Mucosa of descending colon (tissue), 3 donors: ENCODE measurements around the gene IL15RA. TPM values are rescaled to one million over a fixed set of nuclear protein-coding genes. Genes with fewer than 3 reads are reported as not detected.

Experiments used
- ATAC-seq: fragments of 200-7000 bp; cut with Tn5 transposase; one replicate; pipeline ENCODE4 v1.9.1; 2020; ENCODE audit warnings: mild to moderate bottlenecking, moderate library complexity
- DNase-seq, 3 donors: peaks; one replicate each; pipeline ENCODE4 v3.0.0-alpha.2; 2020
- H3K36me3 ChIP-seq: fragments of 200-600 bp; one replicate; pipeline ENCODE4 v1.8.0; 2021; ENCODE audit warnings: low read depth, mild to moderate bottlenecking
- H3K4me1 ChIP-seq: fragments of 200-600 bp; one replicate; pipeline ENCODE4 v1.8.0; 2021; ENCODE audit warnings: low read depth, mild to moderate bottlenecking
- H3K4me3 ChIP-seq: fragments of 200-600 bp; one replicate; pipeline ENCODE4 v1.8.0; 2021; ENCODE audit warnings: mild to moderate bottlenecking
- H3K9me3 ChIP-seq: fragments of 200-600 bp; one replicate; pipeline ENCODE4 v1.8.0; 2021; ENCODE audit warnings: mild to moderate bottlenecking
- intact Hi-C, 2 donors: fragments of 100-400 bp; cut with DNase I in 1 of 2; cut with micrococcal nuclease in 1 of 2; formaldehyde crosslinking; loops; one replicate each; pipeline versions ENCODE4 v1.11.0 to v1.11.1; 2022; cut with DNase I, micrococcal nuclease
- total RNA-seq, 3 donors: library from RNA; stranded (reverse); fragmentation: NEBNext Ultra II Directional in 2 of 3; extraction: Animal tissue kit (Norgen Biotek cat#: 25700) in 2 of 3; gene quantifications; one replicate each; pipeline versions ENCODE4 v1.2.1 to v1.2.4, GENCODE V29; 2021 to 2023
- TF ChIP-seq, protein P1 (sequence below): fragments of 200-600 bp; IDR thresholded peaks from one replicate; pipeline ENCODE4 v1.8.0; 2022; ENCODE audit warnings: antibody characterized with exemption, mild to moderate bottlenecking
- donor health status: DM: no; HTN: no; CAD: no; lungs with moderate emphysema.
- donor health status: DM: no; HTN: no; CAD: no.
- donor health status: DM: no; HTN: yes; CAD: no.

IL15RA gene
- total RNA-seq, 3 donors from 2014 or later = 19.4 to 26.6 (median 20.6) TPM

DNA sequence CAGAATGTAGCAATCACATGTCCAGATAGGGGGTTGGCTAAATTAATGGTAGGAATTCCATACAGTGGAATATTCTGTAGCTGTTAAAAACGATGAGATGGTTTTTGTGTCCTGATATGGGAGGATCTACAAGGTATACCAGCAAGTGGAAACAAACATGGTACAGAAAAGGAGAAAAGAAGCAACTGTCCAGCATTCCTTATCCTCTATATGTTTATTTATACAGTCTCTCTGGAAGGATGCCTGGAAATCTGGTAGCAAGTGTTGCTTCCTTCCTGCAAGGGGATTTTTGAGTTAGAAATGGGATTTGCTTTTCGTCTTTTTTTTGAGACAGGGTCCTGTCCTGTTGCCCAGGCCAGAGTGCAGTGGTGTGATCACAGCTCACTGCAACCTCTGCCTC lies 19.3 kb downstream of the IL15RA start:
- Histone ChIP-seq H3K36me3 (no peaks in the 10 kb centered on the region), H3K4me1 (no peaks in the 10 kb centered on the region), H3K4me3 (no peak overlapping the region), H3K9me3 (no peaks in the 10 kb centered on the region)
- TF ChIP-seq, protein P1, sequence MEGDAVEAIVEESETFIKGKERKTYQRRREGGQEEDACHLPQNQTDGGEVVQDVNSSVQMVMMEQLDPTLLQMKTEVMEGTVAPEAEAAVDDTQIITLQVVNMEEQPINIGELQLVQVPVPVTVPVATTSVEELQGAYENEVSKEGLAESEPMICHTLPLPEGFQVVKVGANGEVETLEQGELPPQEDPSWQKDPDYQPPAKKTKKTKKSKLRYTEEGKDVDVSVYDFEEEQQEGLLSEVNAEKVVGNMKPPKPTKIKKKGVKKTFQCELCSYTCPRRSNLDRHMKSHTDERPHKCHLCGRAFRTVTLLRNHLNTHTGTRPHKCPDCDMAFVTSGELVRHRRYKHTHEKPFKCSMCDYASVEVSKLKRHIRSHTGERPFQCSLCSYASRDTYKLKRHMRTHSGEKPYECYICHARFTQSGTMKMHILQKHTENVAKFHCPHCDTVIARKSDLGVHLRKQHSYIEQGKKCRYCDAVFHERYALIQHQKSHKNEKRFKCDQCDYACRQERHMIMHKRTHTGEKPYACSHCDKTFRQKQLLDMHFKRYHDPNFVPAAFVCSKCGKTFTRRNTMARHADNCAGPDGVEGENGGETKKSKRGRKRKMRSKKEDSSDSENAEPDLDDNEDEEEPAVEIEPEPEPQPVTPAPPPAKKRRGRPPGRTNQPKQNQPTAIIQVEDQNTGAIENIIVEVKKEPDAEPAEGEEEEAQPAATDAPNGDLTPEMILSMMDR = no peak
- no peak for DNase-seq
- no peak for ATAC-seq
- intact Hi-C loops = no loop called here

- no peak for DNase-seq
- intact Hi-C loops = no loop called here
These were observed 21.0 kb downstream of the IL15RA start for GRCh38 chr10:5956146-5956936.

GRCh38 chr10:5953676-5954075 lies 23.7 kb downstream of the IL15RA start:
- H3K4me3 ChIP-seq = no peak overlapping the region
- TF ChIP-seq, protein P1 = no peak
- intact Hi-C loops = no loop called here
- no peaks in the 10 kb centered on the region for H3K4me1 ChIP-seq
- no peaks in the 10 kb centered on the region for H3K36me3 ChIP-seq
- DNase-seq (no peak), ATAC-seq (no peak)
- H3K9me3 ChIP-seq = no peaks in the 10 kb centered on the region

More at GRCh38 chr10:5956146-5956936, 21.0 kb downstream of the IL15RA start:
- Histone ChIP-seq H3K9me3 (no peaks in the 10 kb centered on the region), H3K36me3 (no peaks in the 10 kb centered on the region), H3K4me3 (no peak overlapping the region), H3K4me1 (no peaks in the 10 kb centered on the region)
- ATAC-seq = no peak
- TF ChIP-seq, protein P1 = no peak

DNA sequence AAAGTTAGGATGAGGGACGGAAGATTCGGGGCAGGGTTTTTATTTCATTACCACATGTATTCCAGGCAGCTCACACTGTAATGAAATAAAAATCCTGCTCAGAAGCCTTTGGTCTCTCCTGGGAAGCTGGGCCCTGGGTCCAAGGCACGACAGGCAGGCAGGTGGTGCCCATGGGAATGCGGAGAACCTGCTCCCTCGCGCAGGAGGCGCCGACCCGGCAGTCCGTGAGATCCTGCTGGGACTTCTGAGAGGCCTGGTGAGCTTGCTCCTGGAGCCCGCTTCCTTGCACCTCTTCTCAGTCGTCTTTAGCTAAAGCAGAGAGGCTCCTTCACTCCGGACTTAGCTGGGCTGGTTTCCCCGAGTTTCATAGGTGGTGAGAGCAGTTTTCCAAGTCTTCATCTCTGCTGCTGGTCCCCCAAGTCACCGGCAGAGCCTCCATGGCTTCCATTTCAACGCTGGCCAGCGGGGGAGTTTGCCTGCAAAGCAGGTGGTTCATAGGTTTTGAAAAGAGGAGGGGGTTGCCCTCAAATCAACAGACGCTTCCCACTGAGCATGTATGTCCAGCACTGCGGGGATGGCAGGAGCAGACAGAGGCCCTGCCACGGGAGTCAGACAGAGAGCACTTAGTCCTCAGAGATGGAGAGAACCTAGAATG lies 24.5 kb downstream of the IL15RA start:
- TF ChIP-seq, protein P1 = no peak
- Histone ChIP-seq H3K4me3 (no peak overlapping the region), H3K9me3 (no peaks in the 10 kb centered on the region), H3K4me1 (no peaks in the 10 kb centered on the region), H3K36me3 (no peaks in the 10 kb centered on the region)
- intact Hi-C loops = no loop called here
- DNase-seq (no peak), ATAC-seq (no peak)

DNA sequence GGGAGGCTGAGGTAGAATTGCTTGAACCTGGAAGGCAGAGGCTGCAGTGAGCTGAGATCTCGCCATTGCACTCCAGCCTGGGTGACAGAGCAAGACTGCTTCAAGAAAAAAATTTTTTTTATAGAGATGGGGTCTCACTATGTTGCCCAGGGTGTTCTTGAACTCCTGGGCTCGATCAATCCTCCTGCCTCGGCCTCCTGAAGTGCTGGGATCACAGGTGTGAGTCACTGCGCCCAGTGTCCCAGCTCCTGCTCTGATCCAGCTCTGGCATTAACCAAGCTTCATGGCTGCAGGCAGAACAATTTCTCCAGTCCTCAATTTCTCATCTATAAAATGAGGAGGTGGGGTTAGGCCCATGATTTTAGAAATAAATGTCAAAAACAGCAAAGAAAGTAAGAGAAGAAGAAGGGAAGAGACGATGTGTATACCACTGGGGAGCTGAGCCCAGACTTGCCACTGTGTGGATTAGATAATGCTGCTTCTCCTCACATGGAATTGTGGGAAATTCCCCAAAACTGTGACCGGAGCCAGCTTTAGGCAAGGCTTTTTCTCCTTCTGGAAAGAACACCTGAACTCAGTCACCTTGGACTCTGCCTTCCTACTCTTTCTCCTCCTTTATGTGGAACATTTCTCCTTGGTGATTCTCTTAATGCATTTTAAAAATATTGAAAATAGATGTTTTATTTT lies 25.5 kb downstream of the IL15RA start:
- intact Hi-C loops = no loop called here
- TF ChIP-seq, protein P1 = no peak
- ATAC-seq (no peak), DNase-seq (no peak)
- Histone ChIP-seq H3K4me1 (no peaks in the 10 kb centered on the region), H3K36me3 (no peaks in the 10 kb centered on the region), H3K9me3 (no peaks in the 10 kb centered on the region), H3K4me3 (no peak overlapping the region)
